ENCODE measurements around the gene TEAD1.

- no peak for TF ChIP-seq POLR2A (IDR thresholded peaks at IDR 0.05)
- TF ChIP-seq CTCF (IDR thresholded peaks at IDR 0.05): no peak
Measured at GRCh38 chr11:12815129-12815480, 140.9 kb downstream of the TEAD1 start.

Measured in tibial nerve (tissue), 3 donors.